Fibroblast of lung (primary cell): ENCODE data around the gene DMWD. TPM values are rescaled to one million over a fixed set of nuclear protein-coding genes. Genes with fewer than 3 reads are reported as not detected.
"Not testable (repeated sequence)": the region's sequence is repeated elsewhere in the genome, so short reads cannot be mapped to it uniquely, and the experiment has no call there.

ENCODE experiments used
- DNase-seq, 2 donors: peaks; one replicate each; pipeline versions ENCODE4 v3.0.0 to v3.0.0-alpha.2; 2010; ENCODE audit warnings: low read depth in 2 of 2
- H2AFZ ChIP-seq: 2 replicates; pipeline ENCODE4 v1.5.1; 2012; ENCODE audit warnings: low read length, control low read depth, inconsistent platforms
- H3K27ac ChIP-seq: 2 replicates; pipeline ENCODE4 v1.5.1; 2011; ENCODE audit warnings: low read length, control low read depth; ENCODE audit not compliant: insufficient read depth
- H3K27me3 ChIP-seq: 2 replicates; pipeline ENCODE4 v1.5.1; 2011; ENCODE audit warnings: mild to moderate bottlenecking, low read length; ENCODE audit not compliant: control insufficient read depth, insufficient read depth
- H3K36me3 ChIP-seq: 2 replicates; pipeline ENCODE4 v1.5.1; 2011; ENCODE audit warnings: low read length; ENCODE audit not compliant: control insufficient read depth, insufficient read depth
- H3K4me1 ChIP-seq: 2 replicates; pipeline ENCODE4 v1.5.1; 2011; ENCODE audit warnings: low read length; ENCODE audit not compliant: control insufficient read depth, insufficient read depth; ENCODE audit errors: extremely low read depth
- H3K4me2 ChIP-seq: 2 replicates; pipeline ENCODE4 v1.5.1; 2011; ENCODE audit warnings: low read length, control low read depth; ENCODE audit not compliant: insufficient read depth; ENCODE audit errors: extremely low read depth
- H3K4me3 ChIP-seq, 4 experiments: fragments of 200-600 bp in 1 of 4; sonication (generic) in 1 of 4; replicated peaks in 1 of 4; 2 replicates each; pipeline ENCODE4 v1.5.1; 2011 to 2016; ENCODE audit warnings: low read length in 4 of 4, low read depth in 3 of 4, mild to moderate bottlenecking in 3 of 4, control low read depth in 2 of 4, inconsistent platforms in 1 of 4, mixed read lengths in 1 of 4; ENCODE audit not compliant: insufficient read depth in 1 of 4; ENCODE audit errors: control extremely low read depth in 1 of 4
- H3K79me2 ChIP-seq: 2 replicates; pipeline ENCODE4 v1.5.1; 2012; ENCODE audit warnings: mild to moderate bottlenecking, low read length, inconsistent platforms; ENCODE audit not compliant: control insufficient read depth, insufficient read depth
- H3K9ac ChIP-seq: 2 replicates; pipeline ENCODE4 v1.5.1; 2011; ENCODE audit warnings: mild to moderate bottlenecking, low read length, control low read depth; ENCODE audit not compliant: insufficient read depth
- H3K9me3 ChIP-seq: 2 replicates; pipeline ENCODE4 v1.5.1; 2012; ENCODE audit warnings: low read depth, low read length; ENCODE audit not compliant: control insufficient read depth, insufficient read depth
- H4K20me1 ChIP-seq: 2 replicates; pipeline ENCODE4 v1.5.1; 2011; ENCODE audit warnings: low read length; ENCODE audit not compliant: control insufficient read depth, insufficient read depth; ENCODE audit errors: extremely low read depth
- CTCF ChIP-seq, 2 donors: IDR thresholded peaks in 1 of 2; conservative IDR thresholded peaks in 1 of 2; 1 replicate in 1 of 2; 2 replicates in 1 of 2; pipeline ENCODE4 v1.5.1; 2011 to 2012; ENCODE audit warnings: low read length in 2 of 2, control low read depth in 1 of 2, inconsistent platforms in 1 of 2, low read depth in 1 of 2, mild to moderate bottlenecking in 1 of 2
- EZH2 ChIP-seq: IDR thresholded peaks from 2 replicates; pipeline ENCODE4 v1.5.1; 2012; ENCODE audit warnings: low read length, control low read depth, mild to moderate bottlenecking; ENCODE audit errors: missing control alignments
- polyA plus RNA-seq, 2 donors: library from polyadenylated mRNA; depleted of rRNA in 1 of 2; stranded (reverse) in 1 of 2; unstranded in 1 of 2; fragments of >200 nt; gene quantifications; 2 replicates each; pipeline ENCODE4 v1.2.1, GENCODE V29; 2011 to 2012; ENCODE audit warnings: missing spikeins in 1 of 2
- total RNA-seq: library from RNA; depleted of rRNA; stranded (reverse); fragments of >200 nt; gene quantifications from 2 replicates; pipeline ENCODE4 v1.2.1, GENCODE V29; 2014

Gene DMWD
- total and polyA plus RNA-seq, 2 donors (not counting 1 experiment from before 2014, with no cell fraction given): 18.1 to 33.5 TPM

DNA sequence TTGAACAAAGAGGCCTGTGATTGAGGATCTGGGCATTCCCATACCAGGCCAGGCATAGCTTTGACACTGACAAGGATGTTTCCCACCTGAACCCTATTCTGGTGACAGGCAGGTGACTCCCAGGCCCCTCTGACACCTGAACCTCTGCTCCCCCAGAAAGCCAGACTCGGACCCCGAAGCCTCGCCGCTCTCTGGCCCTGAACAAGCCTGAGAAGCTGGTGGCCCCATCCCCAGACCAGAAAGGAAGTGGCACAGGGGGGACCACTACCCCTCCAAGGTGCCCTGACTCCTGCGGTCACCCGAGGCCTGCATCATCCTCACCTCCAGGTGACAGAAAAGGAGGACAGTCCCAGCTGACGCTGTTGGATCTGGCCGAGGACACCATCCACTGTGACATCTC is 38.3 kb downstream of the DMWD start:
- H3K4me2 ChIP-seq: no peak overlapping the region
- DNase-seq: no peak
- H3K9me3 ChIP-seq: no peaks in the 10 kb centered on the region
- no peaks in the 10 kb centered on the region for H3K27me3 ChIP-seq
- H2AFZ ChIP-seq: no peak overlapping the region
- H4K20me1 ChIP-seq: no peaks in the 10 kb centered on the region
- H3K79me2 ChIP-seq: no peaks in the 10 kb centered on the region
- H3K36me3 ChIP-seq: no peaks in the 10 kb centered on the region
- no peaks in the 10 kb centered on the region for H3K4me1 ChIP-seq
- H3K4me3 ChIP-seq: no peak overlapping the region
- H3K27ac ChIP-seq: no peak overlapping the region
- H3K9ac ChIP-seq: no peak overlapping the region
- TF ChIP-seq EZH2 (no peak), CTCF (conservative IDR thresholded peaks at IDR 0.05 in 1 of 2, IDR thresholded peaks at IDR 0.05 in 1 of 2; ENCODE audit: low read depth in 1 of 2, low read length in 2 of 2) (no peak)

GRCh38 chr19:45753548-45753947 is 39.1 kb downstream of the DMWD start:
- H3K79me2 ChIP-seq: no peaks in the 10 kb centered on the region
- no peak overlapping the region for H2AFZ ChIP-seq
- no peaks in the 10 kb centered on the region for H4K20me1 ChIP-seq
- H3K4me1 ChIP-seq: no peaks in the 10 kb centered on the region
- H3K9ac ChIP-seq: no peak overlapping the region
- no peaks in the 10 kb centered on the region for H3K9me3 ChIP-seq
- no peak overlapping the region for H3K4me3 ChIP-seq
- no peaks in the 10 kb centered on the region for H3K27me3 ChIP-seq
- H3K27ac ChIP-seq: no peak overlapping the region
- TF ChIP-seq EZH2 (no peak), CTCF (conservative IDR thresholded peaks at IDR 0.05 in 1 of 2, IDR thresholded peaks at IDR 0.05 in 1 of 2; ENCODE audit: low read depth in 1 of 2, low read length in 2 of 2) (no peak)
- H3K4me2 ChIP-seq: no peak overlapping the region
- DNase-seq: no peak
- no peaks in the 10 kb centered on the region for H3K36me3 ChIP-seq

DNA sequence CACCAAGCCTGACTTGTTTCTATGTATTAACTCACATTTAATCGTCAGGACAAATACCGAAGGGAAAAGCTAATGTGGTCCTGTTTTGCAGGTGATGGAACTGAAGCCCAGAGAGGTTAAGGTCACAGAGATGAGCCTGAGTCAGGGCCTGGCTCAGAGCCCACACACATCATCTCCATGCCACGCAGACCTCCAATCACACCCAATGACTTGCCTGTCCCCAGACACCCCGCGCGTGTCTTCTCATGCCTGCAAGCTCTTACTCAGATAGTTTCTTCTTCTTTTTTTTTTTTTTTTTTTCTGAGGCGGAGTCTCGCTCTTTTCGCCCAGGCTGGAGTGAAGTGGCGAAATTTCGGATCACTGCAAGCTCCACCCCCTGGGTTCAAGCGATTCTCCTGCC is 40.0 kb downstream of the DMWD start:
- Histone ChIP-seq H3K4me3 (no peak overlapping the region), H3K9me3 (no peaks in the 10 kb centered on the region), H3K36me3 (no peaks in the 10 kb centered on the region), H3K4me1 (no peaks in the 10 kb centered on the region), H2AFZ (no peak overlapping the region), H3K4me2 (no peak overlapping the region), H4K20me1 (no peaks in the 10 kb centered on the region), H3K79me2 (no peaks in the 10 kb centered on the region), H3K9ac (no peak overlapping the region), H3K27ac (no peak overlapping the region), H3K27me3 (no peaks in the 10 kb centered on the region)
- no peak for DNase-seq
- TF ChIP-seq CTCF (conservative IDR thresholded peaks at IDR 0.05 in 1 of 2, IDR thresholded peaks at IDR 0.05 in 1 of 2; ENCODE audit: low read depth in 1 of 2, low read length in 2 of 2) (no peak), EZH2 (no peak)

DNA sequence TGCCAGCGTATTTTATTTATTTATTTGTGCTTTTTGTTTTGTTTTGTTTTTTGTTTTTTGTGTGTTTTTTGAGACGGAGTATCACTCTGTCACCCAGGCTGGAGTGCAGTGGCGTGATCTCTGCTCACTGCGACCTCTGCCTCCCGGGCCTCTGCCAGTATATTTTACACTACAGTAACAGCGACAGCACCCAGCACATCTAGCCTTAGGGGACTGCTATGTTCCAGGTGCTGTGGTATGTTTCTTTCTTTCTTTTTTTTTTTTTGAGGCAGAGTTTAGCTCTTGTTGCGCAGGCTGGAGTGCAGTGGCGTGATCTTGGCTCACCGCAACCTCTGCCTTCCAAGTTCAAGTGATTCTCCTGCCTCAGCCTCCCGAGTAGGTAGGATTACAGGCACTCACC is 41.2 kb downstream of the DMWD start:
- not testable (repeated sequence) for H3K27me3 ChIP-seq, H3K4me2 ChIP-seq, H3K36me3 ChIP-seq, H3K79me2 ChIP-seq, H3K9ac ChIP-seq, H3K4me3 ChIP-seq, H3K4me1 ChIP-seq, H2AFZ ChIP-seq, H3K9me3 ChIP-seq, DNase-seq, H3K27ac ChIP-seq, H4K20me1 ChIP-seq
